Mesendoderm (in vitro differentiated cells): ENCODE measurements around the gene CXCL8.

Source experiments
- DNase-seq: peaks from one replicate; pipeline ENCODE4 v3.0.0; 2013
- H2AK5ac ChIP-seq: 2 replicates; pipeline ENCODE4 v1.6.1; 2013; ENCODE audit warnings: low read length, inconsistent platforms
- H2BK120ac ChIP-seq: 2 replicates; pipeline ENCODE4 v1.6.1; 2013; ENCODE audit warnings: low read depth, mild to moderate bottlenecking, low read length, moderate library complexity, mixed read lengths
- H2BK15ac ChIP-seq: replicated peaks from 2 replicates; pipeline ENCODE4 v1.6.1; 2013; ENCODE audit warnings: low read depth, mild to moderate bottlenecking, moderate library complexity
- H2BK5ac ChIP-seq: 2 replicates; pipeline ENCODE4 v1.6.1; 2013; ENCODE audit warnings: low read length, inconsistent platforms
- H3K18ac ChIP-seq: 2 replicates; pipeline ENCODE4 v1.6.1; 2013; ENCODE audit warnings: mild to moderate bottlenecking, low read length, mixed read lengths
- H3K23ac ChIP-seq: one replicate; pipeline ENCODE4 v1.6.1; 2013; ENCODE audit warnings: low read length
- H3K27ac ChIP-seq: 2 replicates; pipeline ENCODE4 v1.5.1; 2013; ENCODE audit warnings: low read depth, mild to moderate bottlenecking, inconsistent platforms, low read length, moderate library complexity
- H3K27me3 ChIP-seq: 2 replicates; pipeline ENCODE4 v1.6.1; 2013; ENCODE audit warnings: low read length, control low read depth, mild to moderate bottlenecking, inconsistent platforms; ENCODE audit not compliant: insufficient read depth, poor library complexity
- H3K36me3 ChIP-seq: 2 replicates; pipeline ENCODE4 v1.6.1; 2013; ENCODE audit warnings: low read length, inconsistent platforms; ENCODE audit not compliant: control insufficient read depth, insufficient read depth
- H3K4ac ChIP-seq: one replicate; pipeline ENCODE4 v1.6.1; 2013; ENCODE audit warnings: low read depth, mild to moderate bottlenecking, low read length, moderate library complexity
- H3K4me1 ChIP-seq: 2 replicates; pipeline ENCODE4 v1.6.1; 2013; ENCODE audit warnings: low read depth, low read length, inconsistent platforms; ENCODE audit not compliant: control insufficient read depth
- H3K4me2 ChIP-seq: 2 replicates; pipeline ENCODE4 v1.6.1; 2013; ENCODE audit warnings: low read length
- H3K4me3 ChIP-seq: 2 replicates; pipeline ENCODE4 v1.5.1; 2013; ENCODE audit warnings: mild to moderate bottlenecking, low read length
- H3K56ac ChIP-seq: one replicate; pipeline ENCODE4 v1.6.1; 2013; ENCODE audit warnings: low read length
- H3K79me1 ChIP-seq: 2 replicates; pipeline ENCODE4 v1.6.1; 2013; ENCODE audit warnings: low read length, inconsistent platforms
- H3K79me2 ChIP-seq: 2 replicates; pipeline ENCODE4 v1.6.1; 2013; ENCODE audit warnings: mild to moderate bottlenecking, low read length; ENCODE audit not compliant: control insufficient read depth, insufficient read depth
- H3K9ac ChIP-seq: 2 replicates; pipeline ENCODE4 v1.6.1; 2013; ENCODE audit warnings: low read length, inconsistent platforms
- H4K5ac ChIP-seq: one replicate; pipeline ENCODE4 v1.6.1; 2013; ENCODE audit warnings: low read length
- H4K8ac ChIP-seq: one replicate; pipeline ENCODE4 v1.6.1; 2013; ENCODE audit warnings: low read depth, mild to moderate bottlenecking, control low read depth, low read length, moderate library complexity
- WGBS: extraction: QIAGEN DNeasy Blood & Tissue Kit; methylation state at CpG from one replicate; pipeline ENCODE4 v1.1.7; 2013; ENCODE audit warnings: low lambda C conversion rate, missing lambda C conversion rate; ENCODE audit not compliant: insufficient coverage; ENCODE audit errors: extremely low coverage; 5-methylcytosine and 5-hydroxymethylcytosine counted together

Gene CXCL8

DNA sequence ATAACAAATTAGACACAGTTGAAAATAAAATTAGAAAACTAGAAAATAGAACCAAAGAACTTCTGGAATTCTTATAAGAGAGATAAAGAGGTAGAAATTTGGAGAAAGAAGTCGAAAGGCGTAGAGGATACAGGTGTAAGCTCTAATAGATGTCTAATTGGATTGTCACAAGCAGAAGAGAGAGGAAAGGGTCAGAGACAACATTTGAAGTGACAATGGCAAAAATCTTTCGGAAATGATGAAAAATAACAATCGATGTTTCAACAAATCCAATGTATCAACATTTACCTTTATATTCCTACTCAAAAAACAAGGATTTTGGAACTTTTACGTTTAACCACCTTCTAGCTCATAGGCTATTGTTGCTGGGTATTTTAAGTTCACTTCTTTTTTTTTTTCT is 3.8 kb downstream of the CXCL8 start:
- Histone ChIP-seq H2AK5ac (no peak overlapping the region), H3K79me2 (no peaks in the 10 kb centered on the region), H3K4me2 (no peak overlapping the region), H3K4me3 (no peak overlapping the region), H4K5ac (no peak overlapping the region), H3K4ac (no peak overlapping the region), H3K27ac (no peak overlapping the region), H3K9ac (no peak overlapping the region), H3K79me1 (no peaks in the 10 kb centered on the region), H2BK15ac (no peak overlapping the region), H3K27me3 (no peaks in the 10 kb centered on the region), H3K56ac (no peak overlapping the region), H3K23ac (no peak overlapping the region), H3K18ac (no peak overlapping the region), H3K36me3 (no peaks in the 10 kb centered on the region), H3K4me1 (no peaks in the 10 kb centered on the region), H2BK5ac (no peak overlapping the region), H4K8ac (no peak overlapping the region), H2BK120ac (no peak overlapping the region)
- 100% methylated on average over 2 of the region's 5 CpGs for WGBS
- no peak for DNase-seq

- Histone ChIP-seq H3K56ac (no peak overlapping the region), H4K8ac (no peak overlapping the region), H3K9ac (no peak overlapping the region), H2AK5ac (no peak overlapping the region), H3K4ac (no peak overlapping the region), H3K4me1 (no peaks in the 10 kb centered on the region), H3K23ac (no peak overlapping the region), H3K18ac (no peak overlapping the region), H3K4me2 (no peak overlapping the region), H3K27me3 (no peaks in the 10 kb centered on the region), H3K4me3 (no peak overlapping the region), H3K79me2 (no peaks in the 10 kb centered on the region), H2BK15ac (no peak overlapping the region), H2BK120ac (no peak overlapping the region), H3K36me3 (no peaks in the 10 kb centered on the region), H4K5ac (no peak overlapping the region), H3K27ac (no peak overlapping the region), H3K79me1 (no peaks in the 10 kb centered on the region), H2BK5ac (no peak overlapping the region)
- DNase-seq = no peak
Measured at GRCh38 chr4:73750730-73751129, 10.4 kb downstream of the CXCL8 start.

DNA sequence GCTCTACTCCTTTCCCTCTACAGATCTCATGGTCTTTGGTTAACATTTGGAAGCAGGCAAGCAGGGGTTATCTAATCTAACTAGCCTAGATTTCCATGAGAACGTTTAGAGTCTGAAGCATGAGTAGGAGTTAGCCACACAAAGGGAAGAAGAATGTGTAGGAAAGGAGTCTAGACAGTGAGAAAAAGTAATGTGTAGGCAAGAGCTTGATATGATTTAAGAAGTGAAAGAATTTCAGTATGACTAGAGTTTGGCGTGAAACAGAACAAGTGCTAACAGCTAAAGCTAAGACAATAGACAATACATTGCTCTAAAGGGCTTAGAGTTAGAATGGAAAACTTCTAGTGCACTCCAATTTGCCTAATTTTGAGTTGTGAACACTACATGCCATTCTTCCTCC is 10.8 kb downstream of the CXCL8 start:
- WGBS = no CpG with 5 or more reads among the region's 2 CpGs
- H2BK15ac ChIP-seq = no peak overlapping the region
- no peak overlapping the region for H4K8ac ChIP-seq
- no peak overlapping the region for H4K5ac ChIP-seq
- no peaks in the 10 kb centered on the region for H3K4me1 ChIP-seq
- H3K79me2 ChIP-seq = no peaks in the 10 kb centered on the region
- H3K4ac ChIP-seq = no peak overlapping the region
- H3K36me3 ChIP-seq = no peaks in the 10 kb centered on the region
- no peak overlapping the region for H3K56ac ChIP-seq
- DNase-seq = no peak
- no peak overlapping the region for H3K18ac ChIP-seq
- H3K4me3 ChIP-seq = no peak overlapping the region
- no peak overlapping the region for H2AK5ac ChIP-seq
- H3K27me3 ChIP-seq = no peaks in the 10 kb centered on the region
- no peak overlapping the region for H2BK120ac ChIP-seq
- no peak overlapping the region for H3K27ac ChIP-seq
- H3K9ac ChIP-seq = no peak overlapping the region
- no peak overlapping the region for H2BK5ac ChIP-seq
- no peak overlapping the region for H3K23ac ChIP-seq
- H3K79me1 ChIP-seq = no peaks in the 10 kb centered on the region
- no peak overlapping the region for H3K4me2 ChIP-seq

- Histone ChIP-seq H2BK15ac (no peak overlapping the region), H3K56ac (no peak overlapping the region), H3K18ac (no peak overlapping the region), H3K27me3 (no peaks in the 10 kb centered on the region), H3K27ac (no peak overlapping the region), H2AK5ac (no peak overlapping the region), H3K79me1 (no peaks in the 10 kb centered on the region), H3K9ac (no peak overlapping the region), H4K5ac (no peak overlapping the region), H2BK120ac (no peak overlapping the region), H3K36me3 (no peaks in the 10 kb centered on the region), H3K23ac (no peak overlapping the region), H3K79me2 (no peaks in the 10 kb centered on the region), H3K4me2 (no peak overlapping the region), H3K4me1 (no peaks in the 10 kb centered on the region), H3K4ac (no peak overlapping the region), H2BK5ac (no peak overlapping the region), H4K8ac (no peak overlapping the region), H3K4me3 (no peak overlapping the region)
- DNase-seq = no peak
- no CpG with 5 or more reads among the region's 1 CpG for WGBS
Measured at GRCh38 chr4:73751830-73752229, 11.5 kb downstream of the CXCL8 start.

DNA sequence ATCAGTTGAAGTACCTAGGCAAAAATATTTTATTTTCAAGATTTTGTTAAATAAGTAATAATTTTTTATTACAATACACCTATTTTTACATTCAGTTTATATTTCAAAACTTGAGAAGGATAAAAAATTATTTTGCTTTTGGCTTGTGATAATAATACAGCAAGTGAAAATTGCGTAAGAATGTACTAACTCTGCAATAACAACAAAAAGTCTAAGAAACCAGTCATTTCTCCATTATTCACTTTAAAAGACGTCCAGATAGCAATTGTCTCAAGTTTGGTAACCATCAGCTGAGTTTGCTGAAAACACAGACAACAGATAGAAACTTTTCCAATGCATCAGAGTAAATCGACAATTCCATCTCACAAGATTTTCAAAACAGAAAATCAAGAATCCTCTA is 12.1 kb downstream of the CXCL8 start:
- no peak overlapping the region for H3K4me3 ChIP-seq
- H2AK5ac ChIP-seq = no peak overlapping the region
- no peak overlapping the region for H2BK5ac ChIP-seq
- no peak overlapping the region for H3K23ac ChIP-seq
- no peaks in the 10 kb centered on the region for H3K79me2 ChIP-seq
- H3K56ac ChIP-seq = no peak overlapping the region
- no peak overlapping the region for H3K27ac ChIP-seq
- H3K4me2 ChIP-seq = no peak overlapping the region
- H2BK15ac ChIP-seq = no peak overlapping the region
- H3K27me3 ChIP-seq = no peaks in the 10 kb centered on the region
- no peaks in the 10 kb centered on the region for H3K36me3 ChIP-seq
- no peaks in the 10 kb centered on the region for H3K79me1 ChIP-seq
- H3K4ac ChIP-seq = no peak overlapping the region
- WGBS = no CpG with 5 or more reads among the region's 3 CpGs
- DNase-seq = no peak
- no peak overlapping the region for H3K18ac ChIP-seq
- H3K9ac ChIP-seq = no peak overlapping the region
- no peak overlapping the region for H4K5ac ChIP-seq
- H4K8ac ChIP-seq = no peak overlapping the region
- H2BK120ac ChIP-seq = no peak overlapping the region
- H3K4me1 ChIP-seq = no peaks in the 10 kb centered on the region

DNA sequence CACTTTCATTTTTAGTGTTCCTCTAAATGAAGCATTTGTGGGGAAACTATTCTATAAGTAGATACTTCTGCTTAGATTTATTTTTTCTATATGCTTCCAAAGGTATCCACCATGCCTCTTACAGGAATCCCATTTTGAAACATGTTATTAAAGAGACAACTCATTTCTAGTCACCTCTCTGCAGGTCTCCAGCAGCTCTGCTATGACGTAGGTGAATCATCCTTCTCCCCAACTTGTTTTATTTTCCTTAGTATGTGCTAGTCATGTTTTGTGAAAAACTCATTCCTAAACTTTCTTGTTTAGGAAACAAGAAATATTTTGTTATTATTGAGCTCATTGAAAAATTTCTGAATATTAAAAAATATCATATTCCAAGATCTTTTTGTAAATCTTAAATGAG is 12.8 kb downstream of the CXCL8 start:
- Histone ChIP-seq H3K9ac (no peak overlapping the region), H3K27me3 (no peaks in the 10 kb centered on the region), H3K56ac (no peak overlapping the region), H3K18ac (no peak overlapping the region), H3K4me1 (no peaks in the 10 kb centered on the region), H2BK5ac (no peak overlapping the region), H3K4me2 (no peak overlapping the region), H3K23ac (no peak overlapping the region), H3K4ac (no peak overlapping the region), H2BK15ac (no peak overlapping the region), H3K4me3 (no peak overlapping the region), H4K8ac (no peak overlapping the region), H3K79me1 (no peaks in the 10 kb centered on the region), H2AK5ac (no peak overlapping the region), H2BK120ac (no peak overlapping the region), H4K5ac (no peak overlapping the region), H3K27ac (no peak overlapping the region), H3K79me2 (no peaks in the 10 kb centered on the region), H3K36me3 (no peaks in the 10 kb centered on the region)
- no peak for DNase-seq
- WGBS = no CpG with 5 or more reads among the region's 1 CpG
